HG02678 (cell line): ENCODE data around the gene BTG3.

ENCODE experiments used
- ATAC-seq: cut with Tn5 transposase; IDR thresholded peaks from one replicate; pipeline ENCODE4 v1.9.1; 2021; ENCODE audit warnings: mild to moderate bottlenecking, moderate library complexity; ENCODE audit not compliant: unreplicated experiment

BTG3 gene, protein sequence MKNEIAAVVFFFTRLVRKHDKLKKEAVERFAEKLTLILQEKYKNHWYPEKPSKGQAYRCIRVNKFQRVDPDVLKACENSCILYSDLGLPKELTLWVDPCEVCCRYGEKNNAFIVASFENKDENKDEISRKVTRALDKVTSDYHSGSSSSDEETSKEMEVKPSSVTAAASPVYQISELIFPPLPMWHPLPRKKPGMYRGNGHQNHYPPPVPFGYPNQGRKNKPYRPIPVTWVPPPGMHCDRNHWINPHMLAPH

DNA sequence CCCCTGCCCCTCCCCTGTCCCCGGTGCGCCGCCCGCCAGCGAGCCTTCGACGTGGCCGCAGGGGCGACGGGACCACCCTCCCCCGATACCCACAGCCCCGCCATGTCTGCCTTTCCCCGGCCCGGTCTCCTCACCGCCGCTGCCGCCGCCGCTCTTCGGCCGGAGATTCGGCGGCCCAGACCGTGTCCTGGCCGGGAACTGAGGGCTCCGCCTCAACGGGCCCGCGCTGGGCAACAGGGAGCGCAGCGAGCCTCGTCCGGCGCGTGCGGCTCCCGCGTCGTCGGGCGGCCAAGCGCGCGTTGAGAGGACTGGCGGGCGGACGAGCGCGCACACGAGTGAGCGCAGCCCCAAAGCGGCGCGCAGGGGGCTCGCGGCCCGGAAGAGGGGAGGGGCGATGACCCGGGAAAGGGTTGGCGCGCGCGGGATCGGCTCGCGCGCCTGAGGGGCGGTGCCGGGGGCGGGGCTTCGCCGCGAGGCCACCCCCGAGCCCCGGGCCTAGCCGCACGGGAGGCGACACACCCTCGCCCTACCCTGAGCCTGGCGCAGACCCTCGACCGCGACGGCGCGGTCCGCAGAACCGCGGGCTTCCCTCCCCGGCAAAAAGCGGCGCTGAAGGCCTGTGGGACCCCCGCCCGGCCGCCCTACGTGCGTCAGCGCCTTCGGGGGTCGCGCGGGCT lies at the start of gene BTG3:
BTG3 (minus strand) TSS at position 337 of the 677 bp plus-strand sequence. CDS start 3,757 bp downstream, outside the sequence.
- ATAC-seq, result peak; percentile 76

DNA sequence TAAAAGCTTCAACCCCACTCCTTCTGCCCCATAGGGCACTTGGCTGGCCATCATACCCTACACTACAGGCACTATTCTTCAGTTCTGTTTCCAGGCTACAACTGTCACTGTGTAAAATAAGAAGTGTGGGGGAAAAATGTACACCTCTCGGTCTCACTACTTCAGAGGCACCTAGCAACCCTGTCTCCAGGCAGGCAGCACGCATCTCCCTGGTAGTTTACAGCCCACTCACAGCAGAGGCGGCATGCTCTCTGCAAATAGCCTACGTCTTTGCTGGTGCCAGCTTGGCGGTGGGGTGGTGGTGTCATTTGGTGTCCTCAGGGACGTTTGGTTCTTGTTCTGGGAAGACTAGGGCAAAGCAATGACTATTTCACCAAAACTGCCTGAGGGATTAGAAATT lies 48.2 kb upstream of the BTG3 start:
- no peak for ATAC-seq

DNA sequence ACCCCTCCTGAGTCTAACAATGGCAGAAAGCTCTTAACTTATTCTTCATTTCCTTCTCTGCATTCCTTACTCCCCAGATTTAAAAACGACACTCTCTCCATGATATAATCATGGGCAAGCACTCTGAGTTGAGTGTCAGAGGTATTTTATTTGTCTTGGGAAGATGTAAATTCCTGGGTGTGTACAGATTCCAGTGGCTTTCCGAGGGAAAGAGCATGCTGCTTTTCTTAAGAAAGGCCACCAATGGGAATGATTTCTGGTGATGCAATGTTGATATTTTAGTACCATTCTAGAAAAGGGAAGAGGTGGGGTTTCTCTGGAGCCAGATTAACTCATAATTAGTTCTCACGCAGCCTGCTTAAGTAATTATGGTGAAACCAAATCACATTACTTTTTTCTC lies 47.8 kb upstream of the BTG3 start:
- no peak for ATAC-seq

DNA sequence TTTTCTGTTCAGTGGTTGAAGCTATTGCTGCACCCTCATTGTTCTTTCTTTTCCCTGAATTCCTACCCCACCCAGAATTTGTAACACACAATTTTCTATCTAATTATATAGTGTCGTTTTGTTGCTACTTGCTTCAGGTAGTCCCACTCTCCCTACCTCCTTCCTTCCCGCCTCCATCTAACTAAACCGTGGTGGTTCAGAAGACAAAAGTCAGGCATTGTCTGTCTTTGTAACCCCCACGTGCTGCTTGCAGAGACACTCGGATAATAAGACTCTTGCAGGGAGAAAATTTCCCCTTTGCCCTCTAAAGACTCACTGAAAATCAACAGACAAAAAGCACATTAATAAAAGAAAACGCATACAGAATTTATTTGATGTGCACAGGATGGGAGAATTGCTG lies 46.2 kb upstream of the BTG3 start:
- ATAC-seq, result no peak

DNA sequence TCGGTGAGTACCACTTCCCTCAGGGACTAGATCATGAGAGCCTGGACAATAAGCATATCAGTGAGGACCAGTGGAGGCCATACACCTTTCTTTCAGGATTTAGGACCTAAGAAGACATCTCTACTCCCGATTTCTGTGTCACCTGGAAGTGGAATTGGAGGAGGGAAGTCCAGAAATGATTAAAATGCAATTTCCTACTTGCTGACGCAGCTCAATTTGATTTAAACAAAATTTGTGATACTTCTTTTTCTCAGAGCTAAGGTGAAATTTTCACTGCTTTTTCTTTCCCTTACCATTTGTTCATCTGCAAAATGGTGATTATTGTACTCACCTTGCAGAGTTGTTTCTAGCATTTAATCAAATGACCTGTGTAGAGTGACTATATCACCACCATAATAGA lies 38.8 kb upstream of the BTG3 start:
- ATAC-seq, result no peak

DNA sequence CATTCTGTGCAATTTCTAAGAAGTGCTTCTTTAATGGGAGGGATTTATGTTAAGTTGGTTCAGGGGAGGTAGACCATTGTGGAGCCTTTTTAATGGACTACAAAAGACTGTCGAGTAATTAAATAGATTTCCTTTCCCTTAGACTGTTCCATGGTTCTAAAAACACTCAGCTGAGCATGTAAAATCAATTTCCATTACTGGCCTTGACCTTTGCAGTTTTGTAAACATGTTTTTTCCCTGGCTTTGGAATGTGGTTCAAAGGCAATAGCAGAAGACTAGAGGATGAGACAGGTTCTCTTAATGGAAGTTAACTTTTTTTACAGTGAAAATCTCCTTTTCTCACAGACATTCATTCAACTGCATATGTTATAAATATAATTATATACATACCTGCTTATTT lies 37.6 kb upstream of the BTG3 start:
- ATAC-seq, result no peak

DNA sequence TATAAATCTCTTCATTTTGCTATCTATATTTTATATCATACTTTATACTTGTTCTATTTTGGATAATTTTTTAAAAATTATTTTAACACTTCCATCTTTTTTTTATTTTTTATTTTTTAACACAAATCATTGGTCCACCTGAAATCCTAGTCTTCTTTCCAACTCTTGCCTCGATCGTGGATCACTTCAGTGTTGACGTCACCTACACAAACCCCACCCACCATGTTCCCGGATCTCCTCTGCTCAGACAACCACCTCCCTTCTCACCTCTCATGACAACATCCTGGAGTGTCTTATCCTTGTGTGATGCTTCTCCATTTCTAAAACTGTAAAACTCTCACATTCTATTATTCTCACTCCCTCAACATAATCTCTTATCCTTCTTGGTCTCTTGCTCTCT lies 34.1 kb upstream of the BTG3 start:
- no peak for ATAC-seq

DNA sequence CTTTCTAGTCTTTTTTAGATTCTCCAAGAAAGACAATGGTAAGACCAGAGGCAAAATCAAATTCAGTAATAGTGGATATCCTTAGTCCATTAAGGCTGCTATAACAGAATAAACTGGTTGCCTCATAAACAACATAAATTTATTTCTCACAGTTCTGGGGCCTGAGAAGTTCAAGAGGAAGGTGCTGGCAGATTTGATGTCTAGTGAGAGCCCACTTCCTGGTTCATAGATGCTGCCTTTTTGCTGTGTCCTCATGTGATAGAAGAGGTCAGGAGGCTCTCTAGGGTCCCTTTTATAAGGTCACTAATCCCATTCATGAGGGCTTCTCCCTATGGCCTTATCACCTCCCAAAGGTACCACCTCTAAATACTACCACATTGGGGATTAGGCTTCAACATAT lies 31.5 kb upstream of the BTG3 start:
- no peak for ATAC-seq

DNA sequence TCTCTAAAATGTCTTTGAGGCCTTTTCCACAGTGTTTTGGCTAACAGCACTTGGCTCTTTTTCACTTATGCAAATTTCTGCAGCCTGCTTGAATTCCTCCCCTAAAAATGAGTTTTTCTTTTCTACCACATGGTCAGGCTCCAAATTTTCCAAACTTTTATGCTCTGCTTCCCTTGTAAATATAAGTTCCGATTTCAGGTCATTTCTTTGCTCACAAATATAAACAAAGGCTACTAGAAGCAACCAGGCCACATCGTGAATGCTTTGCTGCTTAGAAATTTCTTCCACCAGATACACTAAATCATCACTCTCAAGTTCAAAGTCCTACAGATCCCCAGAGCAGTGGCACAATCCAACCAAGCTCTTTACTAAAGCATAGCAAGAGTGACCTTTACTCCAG lies 28.1 kb upstream of the BTG3 start:
- no peak for ATAC-seq

DNA sequence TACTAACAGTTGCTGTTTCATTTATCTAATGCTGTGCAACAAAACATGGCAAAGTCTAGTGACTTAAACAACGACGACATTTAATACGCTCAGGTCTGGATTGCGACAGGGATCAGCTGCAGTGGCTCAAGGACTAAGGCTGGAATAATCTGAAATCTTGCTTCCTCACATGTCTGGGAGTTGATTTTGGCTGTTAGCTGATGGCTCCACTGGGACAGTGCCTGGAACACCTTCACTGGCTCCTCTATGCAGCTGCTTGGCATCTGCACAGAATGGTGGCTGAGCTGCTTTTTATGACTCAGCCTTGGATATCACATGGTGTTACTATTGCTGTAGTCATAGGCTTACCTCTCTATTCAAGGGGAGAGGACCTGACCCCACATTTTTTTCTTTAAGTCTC lies 24.0 kb upstream of the BTG3 start:
- ATAC-seq, result no peak

DNA sequence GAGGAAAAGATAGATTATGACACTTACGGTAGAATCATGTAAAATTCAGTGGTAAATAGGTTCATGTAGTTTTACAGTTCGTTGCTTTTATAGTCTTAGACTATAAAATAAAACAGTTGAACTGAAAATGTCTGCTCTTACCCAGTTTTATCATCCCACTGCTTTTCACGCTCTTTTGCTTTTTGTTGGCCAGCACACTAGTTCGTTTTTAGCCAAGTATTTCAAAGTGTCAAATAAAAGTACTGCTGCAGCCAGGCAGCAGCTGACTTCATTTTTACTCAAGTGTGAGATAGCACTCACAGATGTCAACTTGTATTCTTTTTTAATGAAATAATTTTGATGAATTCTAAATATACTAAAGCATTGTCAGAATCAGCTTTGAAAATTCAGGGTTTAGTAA lies 18.5 kb upstream of the BTG3 start:
- no peak for ATAC-seq

DNA sequence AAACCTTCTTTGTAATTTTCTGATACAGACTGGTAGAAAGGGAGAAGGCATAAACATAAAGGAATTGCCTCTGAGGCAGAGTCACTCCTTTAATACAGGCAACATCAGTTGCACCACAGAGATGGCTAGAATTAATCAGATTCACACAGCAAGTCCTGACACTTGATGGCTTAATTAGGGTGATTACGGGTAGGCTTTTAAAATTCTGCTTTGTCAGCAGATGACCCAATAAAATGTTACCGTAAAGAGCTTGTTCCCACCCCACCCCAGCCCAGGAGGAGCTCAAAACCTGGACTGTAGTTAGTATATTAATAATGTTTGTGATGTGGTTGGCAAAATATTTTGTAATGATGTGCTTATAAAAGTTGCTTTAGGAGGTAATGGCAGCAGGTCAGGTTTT lies 9.3 kb upstream of the BTG3 start:
- no peak for ATAC-seq

DNA sequence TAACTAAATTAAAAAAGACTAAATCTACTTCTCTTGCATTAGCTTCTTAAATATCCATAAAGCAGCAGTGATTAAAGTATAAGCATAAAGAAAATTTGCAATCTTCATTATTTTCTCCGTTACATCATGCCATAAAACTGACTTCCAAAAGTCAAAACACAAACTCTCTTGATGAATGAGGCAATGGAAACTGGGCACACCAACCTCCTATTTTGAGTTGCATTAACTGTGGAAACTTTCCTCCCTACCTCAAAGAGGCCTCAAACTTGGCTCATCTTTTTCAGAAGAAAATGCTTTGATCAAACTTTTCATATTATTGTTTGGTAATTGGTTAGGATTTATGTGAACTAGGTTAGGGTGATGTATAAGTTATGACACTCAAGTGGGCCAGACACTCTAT lies 4.1 kb upstream of the BTG3 start:
- ATAC-seq, result no peak

DNA sequence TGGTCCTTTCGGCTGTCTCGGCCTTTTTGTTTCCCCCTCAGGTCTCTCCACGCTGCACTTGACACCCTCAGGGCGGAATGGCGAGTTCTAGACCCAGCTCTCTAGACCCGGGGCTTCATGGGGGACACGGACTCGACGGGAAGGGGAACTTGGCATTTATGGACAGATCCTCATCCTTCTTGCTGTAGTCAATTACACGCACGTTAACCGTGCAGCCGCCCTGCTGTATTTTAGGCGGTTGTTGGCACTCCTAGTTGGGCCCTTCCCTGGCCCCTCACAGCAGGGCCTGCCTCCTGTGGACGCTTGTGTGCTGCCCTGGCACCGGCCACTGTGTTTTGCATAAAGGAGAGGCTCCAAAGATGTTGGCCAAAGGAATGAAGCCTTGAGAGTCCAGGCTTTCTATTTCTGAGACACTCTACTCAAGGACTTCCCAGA lies 558 bp upstream of the BTG3 start:
- ATAC-seq, result no peak

DNA sequence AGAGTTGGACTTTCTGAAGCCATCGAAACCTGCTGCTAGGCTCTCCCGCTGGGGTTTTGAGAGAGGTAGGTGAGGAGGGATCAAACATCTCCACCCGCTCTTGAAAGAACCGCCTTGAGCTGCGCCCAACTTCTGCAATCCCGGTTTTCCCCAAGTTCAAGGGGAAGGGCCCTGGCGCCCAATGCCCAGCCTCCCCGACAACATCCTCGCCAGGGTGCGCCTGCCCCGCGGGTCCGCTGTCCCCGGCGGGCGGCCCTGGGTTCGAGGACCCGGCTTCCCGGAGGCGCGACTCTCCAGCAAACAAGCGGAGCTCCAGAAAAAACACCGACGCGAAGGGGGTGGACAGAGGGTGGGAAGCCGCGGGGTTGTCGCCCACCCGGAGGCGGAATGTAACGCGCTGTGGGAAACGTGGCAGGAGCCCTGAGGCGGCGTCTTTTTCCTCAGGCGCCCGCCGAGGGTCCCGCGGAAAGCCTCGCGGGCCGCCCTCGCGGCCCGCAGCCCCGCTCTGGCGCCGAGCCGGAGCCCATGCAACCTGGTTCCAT lies 607 bp downstream of the BTG3 start:
- ATAC-seq, result peak; percentile 3

DNA sequence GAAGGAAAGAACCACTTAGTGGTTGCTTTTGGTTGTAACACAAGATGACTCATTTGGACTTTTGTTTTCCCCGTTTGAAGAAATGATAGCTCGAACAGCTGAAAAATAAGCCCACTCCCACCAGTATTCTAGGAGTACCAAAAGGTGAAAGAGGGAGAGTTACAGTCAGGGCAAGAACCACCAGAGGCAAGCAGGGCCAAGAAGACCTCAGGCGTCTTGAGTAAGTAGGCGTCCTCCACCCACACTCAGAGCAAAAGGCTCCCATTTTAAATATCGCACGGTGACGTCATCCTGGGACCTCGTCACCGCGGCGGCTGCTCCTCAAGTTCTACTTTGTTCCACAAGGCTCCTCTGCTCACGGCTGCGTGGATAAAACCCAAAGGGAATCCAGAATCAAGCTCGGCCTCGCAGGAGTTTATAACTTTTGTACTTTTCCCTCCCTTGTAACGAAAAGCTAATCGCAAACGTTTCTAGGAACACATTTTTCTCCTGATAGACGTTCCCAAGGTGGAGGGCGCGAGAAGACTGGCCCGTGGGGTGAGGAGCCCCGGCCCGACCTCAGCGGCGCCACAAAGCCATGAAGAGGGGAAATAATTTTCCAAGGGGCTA lies 1.2 kb downstream of the BTG3 start:
- ATAC-seq, result peak; percentile 67

DNA sequence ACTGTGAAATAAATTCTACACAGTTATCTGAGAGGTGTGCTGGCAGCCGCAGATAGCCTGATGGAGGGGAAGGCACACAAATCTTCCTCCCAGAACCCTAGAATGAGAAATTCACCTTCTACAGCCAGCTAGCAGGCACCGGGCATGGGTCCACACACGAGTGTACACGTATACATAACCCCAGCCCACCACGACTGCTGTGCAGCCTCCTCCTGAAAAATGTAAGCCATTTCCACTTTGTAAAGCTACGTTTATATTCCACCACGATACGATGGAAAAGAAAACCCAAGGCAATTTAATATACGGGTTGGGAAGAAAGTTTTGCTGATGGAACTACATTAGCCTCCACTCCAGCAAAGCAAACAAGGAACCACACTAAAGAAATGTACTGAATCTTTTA lies 1.8 kb downstream of the BTG3 start:
- no peak for ATAC-seq

DNA sequence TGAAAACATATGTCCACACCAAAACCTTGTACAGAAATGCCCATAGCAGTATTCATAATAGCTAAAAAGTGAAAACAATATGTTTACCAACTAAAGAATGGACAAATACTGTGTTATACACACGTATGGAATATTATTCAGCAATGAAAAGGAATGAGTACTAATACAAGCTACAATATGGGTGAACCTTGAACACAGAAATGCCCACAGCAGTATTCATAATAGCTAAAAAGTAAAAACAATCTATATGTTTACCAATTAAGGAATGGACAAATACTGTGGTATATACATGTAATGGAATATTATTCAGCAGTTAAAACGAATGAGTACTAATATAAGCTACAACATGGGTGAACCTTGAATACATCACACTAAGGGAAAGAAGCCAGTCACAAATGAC lies 3.0 kb downstream of the BTG3 start:
- ATAC-seq, result no peak

DNA sequence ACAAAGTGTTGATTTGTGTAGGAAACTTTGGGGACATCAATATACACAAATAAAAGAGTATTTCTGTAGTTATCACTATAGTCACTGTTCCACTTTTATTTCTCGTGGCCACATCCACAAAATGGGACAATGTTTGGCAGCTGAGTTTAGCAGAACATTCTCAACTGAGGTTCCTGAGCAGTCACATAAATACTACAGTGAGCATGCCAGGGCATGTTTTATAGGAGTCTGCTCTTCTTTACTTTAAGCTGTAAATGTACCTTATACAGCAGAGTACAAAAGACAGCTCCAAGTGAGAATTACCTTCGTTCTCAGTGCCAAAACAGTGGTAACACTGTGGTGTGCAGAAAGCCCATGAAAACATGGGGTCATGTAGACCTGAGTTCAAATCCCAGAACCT lies 5.0 kb downstream of the BTG3 start:
- no peak for ATAC-seq

DNA sequence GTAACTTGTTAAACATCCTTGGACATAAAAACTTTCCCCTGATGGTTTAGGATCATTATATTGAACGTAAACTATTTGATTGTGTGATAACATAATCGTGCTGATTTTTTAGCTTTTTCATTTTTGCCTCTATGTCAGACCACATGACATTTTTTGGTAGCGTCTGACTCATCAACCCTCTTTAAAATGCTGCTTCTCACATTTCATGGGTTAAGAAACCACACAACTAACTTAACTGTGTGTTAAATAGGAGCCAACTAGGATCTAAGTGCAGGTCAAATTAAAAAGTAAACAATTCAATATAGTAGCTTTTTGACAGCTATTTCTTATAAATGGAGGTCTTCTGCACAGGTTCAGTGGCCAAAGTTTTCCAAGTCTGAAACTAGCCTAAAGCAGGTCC lies 9.8 kb downstream of the BTG3 start:
- no peak for ATAC-seq

DNA sequence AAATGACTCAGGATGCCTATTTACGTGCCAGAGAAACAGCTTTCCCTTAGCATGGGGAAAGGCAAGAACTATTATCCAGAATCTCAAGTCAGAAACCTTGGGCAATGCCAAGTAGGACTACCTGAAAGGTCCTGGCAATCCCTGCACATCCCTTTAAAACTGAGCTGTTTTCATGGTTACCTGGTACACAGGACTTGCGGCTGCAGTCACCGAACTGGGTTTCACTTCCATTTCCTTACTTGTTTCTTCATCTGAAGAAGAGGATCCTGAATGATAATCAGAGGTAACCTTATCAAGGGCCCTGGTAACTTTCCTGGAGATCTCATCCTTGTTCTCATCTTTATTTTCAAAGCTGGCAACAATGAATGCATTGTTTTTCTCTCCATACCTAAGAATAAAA lies 14.3 kb downstream of the BTG3 start:
- peak; percentile 88 for ATAC-seq

DNA sequence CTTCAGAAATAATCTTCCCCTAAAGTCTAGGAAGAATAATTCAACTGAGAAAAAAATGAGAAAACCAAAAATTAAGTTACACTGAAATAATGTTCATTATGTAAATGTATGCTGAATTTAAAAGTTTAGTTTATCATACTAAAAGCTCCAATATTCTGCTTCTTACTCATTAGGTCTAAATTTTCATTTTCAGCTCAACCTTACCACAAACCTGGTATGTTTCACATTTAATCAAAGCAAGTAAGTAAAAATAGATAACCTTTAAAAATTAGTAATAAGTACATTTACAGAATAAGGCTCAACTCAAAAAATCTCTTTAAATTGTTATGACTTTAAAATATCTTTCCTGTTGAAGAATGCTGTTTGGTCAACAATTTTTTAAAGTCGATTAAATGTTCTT lies 15.0 kb downstream of the BTG3 start:
- no peak for ATAC-seq
